H9 (cell line): ENCODE results near the gene RBKS. TPM values are rescaled to one million over a fixed set of nuclear protein-coding genes. Genes with fewer than 3 reads are reported as not detected.

ENCODE experiments used
- DNase-seq: peaks from one replicate; pipeline ENCODE4 v3.0.0-alpha.2; 2017
- H2AFZ ChIP-seq: one replicate; pipeline ENCODE4 v1.6.1; 2013; ENCODE audit warnings: mild to moderate bottlenecking, low read length, control low read depth, moderate library complexity
- H2AK5ac ChIP-seq: 2 replicates; pipeline ENCODE4 v1.6.1; 2013; ENCODE audit warnings: low read length, control low read depth, mixed read lengths; ENCODE audit not compliant: insufficient read length
- H2BK120ac ChIP-seq: one replicate; pipeline ENCODE4 v1.6.1; 2013; ENCODE audit warnings: low read depth, mild to moderate bottlenecking, low read length, control low read depth, inconsistent platforms; ENCODE audit not compliant: poor library complexity, severe bottlenecking
- H2BK12ac ChIP-seq: 2 replicates; pipeline ENCODE4 v1.6.1; 2013; ENCODE audit warnings: low read length, control low read depth, mixed read lengths, low read depth; ENCODE audit not compliant: insufficient read length
- H2BK15ac ChIP-seq: 2 replicates; pipeline ENCODE4 v1.6.1; 2013; ENCODE audit warnings: low read depth, low read length, control low read depth
- H2BK20ac ChIP-seq: one replicate; pipeline ENCODE4 v1.6.1; 2013; ENCODE audit warnings: low read depth, mild to moderate bottlenecking, low read length, control low read depth, inconsistent platforms; ENCODE audit not compliant: poor library complexity, severe bottlenecking
- H2BK5ac ChIP-seq: 2 replicates; pipeline ENCODE4 v1.6.1; 2013; ENCODE audit warnings: low read length, control low read depth, mixed read lengths; ENCODE audit not compliant: insufficient read length
- H3K14ac ChIP-seq: 2 replicates; pipeline ENCODE4 v1.6.1; 2013; ENCODE audit warnings: low read length, control low read depth; ENCODE audit not compliant: insufficient read depth
- H3K18ac ChIP-seq: 2 replicates; pipeline ENCODE4 v1.6.1; 2013; ENCODE audit warnings: low read depth, mild to moderate bottlenecking, mixed read lengths, low read length, control low read depth; ENCODE audit not compliant: insufficient read length
- H3K23ac ChIP-seq: 2 replicates; pipeline ENCODE4 v1.6.1; 2013; ENCODE audit warnings: low read length, control low read depth, mixed read lengths, low read depth; ENCODE audit not compliant: insufficient read length
- H3K23me2 ChIP-seq: 2 replicates; pipeline ENCODE4 v1.6.1; 2013; ENCODE audit warnings: low read depth, mild to moderate bottlenecking, mixed read lengths, low read length, control low read depth; ENCODE audit not compliant: insufficient read length, poor library complexity, severe bottlenecking
- H3K27ac ChIP-seq: 2 replicates; pipeline ENCODE4 v1.5.1; 2013; ENCODE audit warnings: low read length, control low read depth, mixed read lengths, low read depth; ENCODE audit not compliant: insufficient read length
- H3K27me3 ChIP-seq: 2 replicates; pipeline ENCODE4 v1.6.1; 2013; ENCODE audit warnings: low read length, control low read depth, inconsistent platforms; ENCODE audit not compliant: insufficient read depth
- H3K4ac ChIP-seq: 2 replicates; pipeline ENCODE4 v1.6.1; 2013; ENCODE audit warnings: low read depth, mild to moderate bottlenecking, control low read depth, inconsistent platforms, low read length, moderate library complexity
- H3K4me1 ChIP-seq: 2 replicates; pipeline ENCODE4 v1.6.1; 2013; ENCODE audit warnings: low read length, control low read depth, inconsistent platforms; ENCODE audit not compliant: insufficient read depth
- H3K4me2 ChIP-seq: 2 replicates; pipeline ENCODE4 v1.6.1; 2013; ENCODE audit warnings: low read length, control low read depth, mixed read lengths; ENCODE audit not compliant: insufficient read length, insufficient read depth
- H3K56ac ChIP-seq: 2 replicates; pipeline ENCODE4 v1.6.1; 2013; ENCODE audit warnings: low read depth, mild to moderate bottlenecking, mixed read lengths, low read length, control low read depth; ENCODE audit not compliant: insufficient read length
- H3K79me1 ChIP-seq: 2 replicates; pipeline ENCODE4 v1.6.1; 2013; ENCODE audit warnings: low read depth, mild to moderate bottlenecking, moderate library complexity, low read length, control low read depth, inconsistent platforms; ENCODE audit not compliant: insufficient read depth, poor library complexity, severe bottlenecking
- H3K79me2 ChIP-seq: 2 replicates; pipeline ENCODE4 v1.6.1; 2013; ENCODE audit warnings: low read length, control low read depth, inconsistent platforms; ENCODE audit not compliant: insufficient read depth
- H3K9ac ChIP-seq: 2 replicates; pipeline ENCODE4 v1.6.1; 2013; ENCODE audit warnings: low read length, control low read depth, mixed read lengths; ENCODE audit not compliant: insufficient read length; ENCODE audit errors: extremely low read depth
- H3K9me3 ChIP-seq: one replicate; pipeline ENCODE4 v1.6.1; 2013; ENCODE audit warnings: low read depth, low read length, inconsistent platforms; ENCODE audit not compliant: control insufficient read depth
- H3T11ph ChIP-seq: one replicate; pipeline ENCODE4 v1.6.1; 2013; ENCODE audit warnings: mild to moderate bottlenecking, low read length, control low read depth, inconsistent platforms
- H4K20me1 ChIP-seq: one replicate; pipeline ENCODE4 v1.6.1; 2013; ENCODE audit not compliant: control insufficient read depth, insufficient read length, insufficient read depth
- H4K5ac ChIP-seq: 2 replicates; pipeline ENCODE4 v1.6.1; 2013; ENCODE audit warnings: low read depth, mild to moderate bottlenecking, mixed read lengths, low read length, control low read depth; ENCODE audit not compliant: insufficient read length
- H4K8ac ChIP-seq: replicated peaks from 2 replicates; pipeline ENCODE4 v1.6.1; 2013; ENCODE audit warnings: low read length, control low read depth, mixed read lengths, low read depth; ENCODE audit not compliant: insufficient read length
- H4K91ac ChIP-seq: 2 replicates; pipeline ENCODE4 v1.6.1; 2013; ENCODE audit warnings: low read depth, mild to moderate bottlenecking, moderate library complexity, mixed read lengths, low read length, control low read depth; ENCODE audit not compliant: insufficient read length
- H3K27ac Mint-ChIP-seq, 3 experiments: 2 replicates in 2 of 3; 3 replicates in 1 of 3; pipeline ENCODE4 v1.8.0; 2020 to 2021; ENCODE audit warnings: mixed read lengths in 3 of 3, mild to moderate bottlenecking in 1 of 3, moderate library complexity in 1 of 3
- H3K27me3 Mint-ChIP-seq: 2 replicates; pipeline ENCODE4 v1.8.0; 2021; ENCODE audit warnings: low read depth, mild to moderate bottlenecking, moderate library complexity, mixed read lengths
- H3K36me3 Mint-ChIP-seq, 3 experiments: 2 replicates in 2 of 3; 3 replicates in 1 of 3; pipeline ENCODE4 v1.8.0; 2020 to 2021; ENCODE audit warnings: low read depth in 3 of 3, mixed read lengths in 3 of 3; ENCODE audit not compliant: insufficient read depth in 1 of 3
- H3K4me1 Mint-ChIP-seq, 2 experiments: 2 replicates each; pipeline ENCODE4 v1.8.0; 2020; ENCODE audit warnings: mixed read lengths in 2 of 2
- H3K4me3 Mint-ChIP-seq, 2 experiments: 2 replicates in 1 of 2; 3 replicates in 1 of 2; pipeline ENCODE4 v1.8.0; 2020 to 2021; ENCODE audit warnings: mild to moderate bottlenecking in 2 of 2, mixed read lengths in 2 of 2, moderate library complexity in 1 of 2
- H3K9me3 Mint-ChIP-seq, 2 experiments: 2 replicates in 1 of 2; 3 replicates in 1 of 2; pipeline ENCODE4 v1.8.0; 2020; ENCODE audit warnings: mild to moderate bottlenecking in 2 of 2, mixed read lengths in 2 of 2, moderate library complexity in 1 of 2
- CTCF ChIP-seq: fragments of 200-600 bp; sonication (generic); conservative IDR thresholded peaks from 3 replicates; pipeline ENCODE4 v1.8.0; 2021; ENCODE audit warnings: antibody characterized with exemption, mild to moderate bottlenecking
- WGBS: extraction: QIAGEN DNeasy Blood & Tissue Kit; methylation state at CpG from one replicate; pipeline ENCODE4 v1.1.7; 2013; ENCODE audit warnings: missing lambda C conversion rate, low lambda C conversion rate, mixed read lengths; ENCODE audit not compliant: insufficient read length; ENCODE audit errors: extremely low coverage; 5-methylcytosine and 5-hydroxymethylcytosine counted together
- total RNA-seq: library from RNA; stranded (reverse); gene quantifications from 2 replicates; pipeline ENCODE4 v1.2.1, GENCODE V29; 2021

The RBKS gene
- total RNA-seq, 1 experiment from 2014 or later: 2.3 TPM

- Histone ChIP-seq H3K18ac (no peak overlapping the region), H4K8ac (no peak overlapping the region), H3K23ac (no peak overlapping the region), H2BK15ac (no peak overlapping the region), H2BK5ac (no peak overlapping the region), H3K9ac (no peak overlapping the region), H2AFZ (no peak overlapping the region), H4K91ac (no peak overlapping the region), H3K79me2 (no peaks in the 10 kb centered on the region), H4K20me1 (no peaks in the 10 kb centered on the region), H3K27ac (no peak overlapping the region), H3K4me2 (no peak overlapping the region), H3K4me1 (no peaks in the 10 kb centered on the region), H3K56ac (no peak overlapping the region), H3K14ac (no peak overlapping the region), H3K4ac (no peak overlapping the region), H3K79me1 (no peaks in the 10 kb centered on the region), H3T11ph (no peak overlapping the region), H2BK12ac (no peak overlapping the region), H2BK120ac (no peak overlapping the region), H3K23me2 (no peaks in the 10 kb centered on the region), H2BK20ac (no peak overlapping the region), H3K9me3 (no peaks in the 10 kb centered on the region), H4K5ac (no peak overlapping the region), H3K27me3 (no peaks in the 10 kb centered on the region), H2AK5ac (no peak overlapping the region)
- no peak overlapping the region for H3K4me3 Mint-ChIP-seq
- no peak for TF ChIP-seq CTCF
- no peaks in the 10 kb centered on the region for H3K36me3 Mint-ChIP-seq
- H3K27me3 Mint-ChIP-seq: no peaks in the 10 kb centered on the region
- H3K9me3 Mint-ChIP-seq: no peaks in the 10 kb centered on the region
- no peak overlapping the region for H3K27ac Mint-ChIP-seq
- DNase-seq: no peak
- peaks cover under 1% of the 10 kb centered on the region in 2 experiments; a peak in 2 of 4 replicates for H3K4me1 Mint-ChIP-seq
- WGBS: no CpG with 5 or more reads among the region's 4 CpGs
Observed at GRCh38 chr2:27931361-27931950, 41.3 kb upstream of the RBKS start.
